Raji (cell line): ENCODE measurements around the gene AFAP1L1.

Experiments
- POLR2A ChIP-seq: IDR thresholded peaks from 2 replicates; pipeline ENCODE4 v1.6.1; 2011; ENCODE audit warnings: low read depth, low read length, control low read depth; ENCODE audit not compliant: insufficient read depth

Gene AFAP1L1

GRCh38 chr5:149271716-149272563, at the start of gene AFAP1L1:
TSS of gene AFAP1L1 (plus strand) at chr5:149271859. CDS start at chr5:149271969, 110 bp downstream.
- no peak for TF ChIP-seq POLR2A

- TF ChIP-seq POLR2A: no peak
Measured at GRCh38 chr5:149223081-149223848, 48.4 kb upstream of the AFAP1L1 start.

GRCh38 chr5:149224282-149224681, 47.4 kb upstream of the AFAP1L1 start:
- TF ChIP-seq POLR2A: no peak

GRCh38 chr5:149227168-149227826, 44.4 kb upstream of the AFAP1L1 start:
- no peak for TF ChIP-seq POLR2A

GRCh38 chr5:149228618-149229297, 42.9 kb upstream of the AFAP1L1 start:
- no peak for TF ChIP-seq POLR2A

- no peak for TF ChIP-seq POLR2A
Measured at GRCh38 chr5:149229298-149229937, 42.2 kb upstream of the AFAP1L1 start.

- no peak for TF ChIP-seq POLR2A
Measured at GRCh38 chr5:149235841-149236240, 35.8 kb upstream of the AFAP1L1 start.

GRCh38 chr5:149237662-149238061, 34.0 kb upstream of the AFAP1L1 start:
- TF ChIP-seq POLR2A: no peak

- TF ChIP-seq POLR2A: no peak
Measured at GRCh38 chr5:149238540-149238939, 33.1 kb upstream of the AFAP1L1 start.

GRCh38 chr5:149239917-149240316, 31.7 kb upstream of the AFAP1L1 start:
- TF ChIP-seq POLR2A: no peak

- TF ChIP-seq POLR2A: no peak
Measured at GRCh38 chr5:149240354-149240998, 31.2 kb upstream of the AFAP1L1 start.

GRCh38 chr5:149242339-149242738, 29.3 kb upstream of the AFAP1L1 start:
- no peak for TF ChIP-seq POLR2A

- TF ChIP-seq POLR2A: no peak
Measured at GRCh38 chr5:149246906-149247305, 24.8 kb upstream of the AFAP1L1 start.

GRCh38 chr5:149247726-149248125, 23.9 kb upstream of the AFAP1L1 start:
- no peak for TF ChIP-seq POLR2A
